ENCODE results near the gene TMEM233.

- TF ChIP-seq EZH2phosphoT487 (IDR thresholded peaks at IDR 0.05; ENCODE audit: borderline replicate concordance): no peak
- no peak for TF ChIP-seq SP1 (IDR thresholded peaks at IDR 0.05; ENCODE audit: low read depth)
- no peak for TF ChIP-seq CTCF (IDR thresholded peaks at IDR 0.05 in 2 of 3, conservative IDR thresholded peaks at IDR 0.05 in 1 of 3; ENCODE audit: borderline replicate concordance in 1 of 3, insufficient read depth in 1 of 3, low read depth in 2 of 3, low read length in 2 of 3)
- TF ChIP-seq TCF7L2 (IDR thresholded peaks at IDR 0.05; ENCODE audit: borderline replicate concordance, extremely low read depth, insufficient read depth, insufficient read length): no peak
- TF ChIP-seq POLR2A (IDR thresholded peaks at IDR 0.05; ENCODE audit: borderline replicate concordance, extremely low read depth, insufficient read depth, insufficient read length): no peak
These were observed 66.5 kb downstream of the TMEM233 start for GRCh38 chr12:119660076-119660475.
